ENCODE results near the gene FYTTD1.

FYTTD1 gene

DNA sequence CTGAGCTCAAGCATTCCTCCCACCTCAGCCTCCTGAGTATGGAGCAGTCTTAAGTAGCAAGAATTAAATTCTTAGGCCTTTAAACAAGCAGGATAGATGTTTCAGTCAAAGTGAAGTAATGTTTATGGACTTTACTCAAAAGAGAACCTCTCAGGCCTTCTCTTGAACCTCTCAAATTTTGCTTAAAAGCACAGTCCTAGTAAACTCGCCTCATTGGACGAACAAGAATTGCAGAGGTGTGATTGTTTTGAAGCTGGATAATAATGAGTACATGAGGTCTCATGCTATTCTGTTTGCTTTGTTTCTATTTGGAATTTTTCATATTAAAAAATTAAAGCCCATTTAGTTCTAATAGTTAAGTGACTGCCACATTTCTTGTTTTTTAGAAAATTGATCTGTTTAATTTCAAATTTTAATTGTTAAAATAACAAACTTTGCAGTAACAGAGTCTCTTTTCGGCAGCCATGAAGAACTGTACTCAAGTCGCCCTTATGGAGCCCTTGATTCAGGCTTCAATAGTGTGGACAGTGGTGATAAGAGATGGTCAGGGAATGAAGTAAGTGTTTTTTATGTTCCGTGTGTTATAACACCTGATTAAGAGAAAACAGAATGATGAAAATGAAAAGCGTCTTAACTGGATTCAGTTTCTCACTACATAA, 80.8 kb downstream of the FYTTD1 start:
- no peak for DNase-seq (ENCODE audit: low read depth in 2 of 3, low spot score in 1 of 3)

DNA sequence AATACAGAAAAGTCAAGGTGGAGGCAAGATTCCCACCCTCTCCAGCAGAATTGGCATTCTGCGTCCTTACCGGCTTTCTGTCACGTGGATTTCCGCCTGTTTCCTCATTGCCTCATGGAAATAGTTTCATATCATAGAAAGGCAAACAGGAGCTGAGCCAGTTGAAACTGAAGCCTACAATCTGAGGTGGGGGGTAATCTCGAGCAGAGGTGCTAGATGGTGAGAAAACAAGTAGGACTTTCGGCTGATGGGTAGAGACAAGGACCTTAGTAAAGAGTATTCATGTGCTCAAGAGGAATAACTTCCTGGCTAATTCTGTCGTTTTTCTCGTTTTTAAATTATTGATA, 81.3 kb downstream of the FYTTD1 start:
- no peak for DNase-seq (ENCODE audit: low read depth in 2 of 3, low spot score in 1 of 3)

DNA sequence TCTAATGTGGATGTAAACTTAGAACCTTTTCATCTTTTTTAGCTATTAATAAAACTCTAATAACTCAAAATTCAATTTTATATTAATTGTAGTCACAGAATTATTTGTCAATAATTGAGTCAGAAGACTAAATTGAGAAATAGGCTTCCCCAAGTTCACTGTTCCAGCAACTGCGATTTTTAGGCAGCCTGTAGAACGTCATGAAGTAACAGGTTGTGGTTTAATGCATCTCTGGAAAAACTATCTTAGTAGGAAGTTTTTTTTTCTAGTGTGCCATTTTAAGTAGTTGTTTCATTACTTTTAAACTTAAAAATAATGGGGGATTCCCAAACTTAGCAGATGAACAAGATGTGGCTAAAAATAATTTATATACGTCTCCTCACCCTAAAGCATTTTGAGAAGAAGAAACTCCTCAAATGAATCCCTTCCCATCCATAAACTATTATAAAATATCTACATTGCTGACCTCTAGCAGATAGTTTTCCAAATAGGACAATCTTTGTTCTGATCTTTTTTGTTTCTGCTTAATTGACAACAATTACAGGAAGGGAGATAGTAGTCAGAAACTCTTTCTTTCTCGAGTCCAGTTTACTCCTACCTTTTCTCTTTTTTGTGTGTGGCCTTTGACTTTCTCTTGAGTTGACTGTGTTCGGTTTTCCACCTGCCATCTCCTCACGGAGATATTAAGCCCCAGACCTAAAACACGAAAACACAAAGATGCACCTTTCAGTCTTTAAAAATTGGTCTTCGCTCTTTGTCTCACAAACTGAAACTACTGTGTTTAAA, 84.4 kb downstream of the FYTTD1 start:
- DNase-seq (ENCODE audit: low read depth in 2 of 3, low spot score in 1 of 3), result no peak

DNA sequence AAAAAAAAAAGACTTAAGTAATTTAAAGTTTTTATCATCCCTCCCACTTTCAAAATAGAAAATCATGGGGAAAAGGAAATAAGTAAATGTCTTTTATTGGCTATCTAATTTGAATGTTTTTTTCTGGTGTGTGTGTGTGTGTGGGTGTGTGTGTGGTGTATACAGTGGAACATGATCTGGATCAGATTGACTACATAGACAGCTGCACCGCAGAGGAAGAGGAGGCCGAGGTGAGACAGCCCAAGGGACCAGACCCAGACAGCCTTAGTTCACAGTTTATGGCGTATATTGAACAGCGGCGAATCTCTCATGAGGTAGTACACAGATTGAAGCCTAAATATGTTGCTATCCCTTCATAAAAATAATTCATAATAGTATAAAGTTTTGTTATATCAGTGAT, 85.8 kb downstream of the FYTTD1 start:
- DNase-seq (ENCODE audit: low read depth in 2 of 3, low spot score in 1 of 3), result no peak

DNA sequence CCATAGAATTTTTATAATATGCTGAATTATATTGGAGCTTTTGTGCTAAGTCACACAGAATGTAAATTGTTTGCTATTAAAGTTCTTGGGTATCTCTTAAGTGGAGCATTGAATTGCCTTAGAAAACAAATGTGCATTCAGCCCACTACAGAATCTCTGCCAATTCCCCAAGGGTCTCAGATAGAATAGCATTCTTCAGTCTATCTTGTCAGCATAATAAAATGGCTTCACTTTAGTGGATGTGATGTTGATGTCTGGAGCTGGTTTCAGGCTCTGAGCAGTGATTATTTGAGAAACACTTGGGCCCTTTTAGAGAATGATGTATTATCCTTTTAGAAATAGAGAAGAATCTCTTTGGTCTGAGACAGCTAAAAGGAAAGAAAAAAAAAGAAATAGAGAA, 86.6 kb downstream of the FYTTD1 start:
- DNase-seq (ENCODE audit: low read depth in 2 of 3, low spot score in 1 of 3), result no peak

Data from stimulated activated CD4-positive, alpha-beta T cell treated with anti-CD3 and anti-CD28 coated beads, Interleukin-12 subunit alpha, Interleukin-12 subunit beta, amount 100 ng/mL, for 48 hours (primary cell).